ENCODE measurements around the gene ZNF280B.

The ZNF280B gene

GRCh38 chr22:22508274-22509176, at the start of gene ZNF280B:
Gene ZNF280B, minus strand, starts transcription at chr22:22508742. Its CDS starts 19,344 bp downstream, at chr22:22489398.
- peak; percentile 84 for DNase-seq

GRCh38 chr22:22556995-22557925, 48.7 kb upstream of the ZNF280B start:
- no peak for DNase-seq

GRCh38 chr22:22556578-22556977, 48.0 kb upstream of the ZNF280B start:
- DNase-seq = no peak

GRCh38 chr22:22555596-22555995, 47.1 kb upstream of the ZNF280B start:
- DNase-seq = no peak

GRCh38 chr22:22554587-22555284, 46.2 kb upstream of the ZNF280B start:
- no peak for DNase-seq

GRCh38 chr22:22553735-22554586, 45.4 kb upstream of the ZNF280B start:
- no peak for DNase-seq

- DNase-seq = no peak
These were observed 44.6 kb upstream of the ZNF280B start for GRCh38 chr22:22553141-22553540.

- no peak for DNase-seq
These were observed 44.1 kb upstream of the ZNF280B start for GRCh38 chr22:22552630-22553029.

GRCh38 chr22:22550789-22551434, 42.4 kb upstream of the ZNF280B start:
- DNase-seq = no peak

GRCh38 chr22:22548910-22549309, 40.4 kb upstream of the ZNF280B start:
- no peak for DNase-seq

GRCh38 chr22:22548317-22548716, 39.8 kb upstream of the ZNF280B start:
- DNase-seq = no peak

- no peak for DNase-seq
These were observed 39.3 kb upstream of the ZNF280B start for GRCh38 chr22:22547692-22548300.

GRCh38 chr22:22547226-22547625, 38.7 kb upstream of the ZNF280B start:
- no peak for DNase-seq

GRCh38 chr22:22546490-22546889, 37.9 kb upstream of the ZNF280B start:
- no peak for DNase-seq

- DNase-seq = no peak
These were observed 36.5 kb upstream of the ZNF280B start for GRCh38 chr22:22545084-22545483.

GRCh38 chr22:22538226-22538989, 29.9 kb upstream of the ZNF280B start:
- DNase-seq = no peak

GRCh38 chr22:22536916-22537315, 28.4 kb upstream of the ZNF280B start:
- no peak for DNase-seq

GRCh38 chr22:22536515-22536914, 28.0 kb upstream of the ZNF280B start:
- DNase-seq = no peak

GRCh38 chr22:22535662-22536061, 27.1 kb upstream of the ZNF280B start:
- no peak for DNase-seq

All from NCI-H345 (cell line).